HEK293T (cell line): ENCODE measurements around the gene KCNMA1.

Experiments
- ARNT ChIP-seq: fragments of 450-650 bp; IDR thresholded peaks from 2 replicates; pipeline ENCODE4 v1.6.1; 2017; ENCODE audit warnings: mild to moderate bottlenecking
- BHLHE40 ChIP-seq: fragments of 450-650 bp; IDR thresholded peaks from 2 replicates; pipeline ENCODE4 v1.6.1; 2016; ENCODE audit warnings: mild to moderate bottlenecking, moderate library complexity, borderline replicate concordance
- ELF4 ChIP-seq: fragments of 450-650 bp; IDR thresholded peaks from 2 replicates; pipeline ENCODE4 v1.6.1; 2017; ENCODE audit warnings: antibody characterized with exemption
- FOXA1 ChIP-seq: fragments of 450-650 bp; IDR thresholded peaks from 2 replicates; pipeline ENCODE4 v1.6.1; 2016; ENCODE audit warnings: mild to moderate bottlenecking
- FOXM1 ChIP-seq: fragments of 450-650 bp; IDR thresholded peaks from 2 replicates; pipeline ENCODE4 v1.6.1; 2017; ENCODE audit warnings: mild to moderate bottlenecking, borderline replicate concordance
- HDGF ChIP-seq: fragments of 450-650 bp; IDR thresholded peaks from 2 replicates; pipeline ENCODE4 v1.6.1; 2017; ENCODE audit warnings: antibody characterized with exemption, borderline replicate concordance
- L3MBTL2 ChIP-seq: fragments of 450-650 bp; conservative IDR thresholded peaks from 2 replicates; pipeline ENCODE4 v1.6.1; 2016; ENCODE audit warnings: mild to moderate bottlenecking
- LEF1 ChIP-seq: fragments of 450-650 bp; IDR thresholded peaks from 2 replicates; pipeline ENCODE4 v1.6.1; 2017; ENCODE audit warnings: mild to moderate bottlenecking, borderline replicate concordance
- NFRKB ChIP-seq: fragments of 450-650 bp; IDR thresholded peaks from 2 replicates; pipeline ENCODE4 v1.6.1; 2016; ENCODE audit warnings: mild to moderate bottlenecking, moderate library complexity
- PKNOX1 ChIP-seq: fragments of 450-650 bp; IDR thresholded peaks from 2 replicates; pipeline ENCODE4 v1.6.1; 2016
- SP1 ChIP-seq: fragments of 450-650 bp; IDR thresholded peaks from 2 replicates; pipeline ENCODE4 v1.6.1; 2017
- SUZ12 ChIP-seq: fragments of 450-650 bp; IDR thresholded peaks from 2 replicates; pipeline ENCODE4 v1.6.1; 2016; ENCODE audit warnings: mild to moderate bottlenecking
- TARDBP ChIP-seq: fragments of 450-650 bp; IDR thresholded peaks from 2 replicates; pipeline ENCODE4 v1.6.1; 2016

GRCh38 chr10:77580482-77580881, 57.1 kb downstream of the KCNMA1 start:
- no peak for TF ChIP-seq LEF1
- TF ChIP-seq BHLHE40: no peak
- no peak for TF ChIP-seq TARDBP
- TF ChIP-seq FOXA1: no peak
- no peak for TF ChIP-seq SP1
- TF ChIP-seq ARNT: no peak
- no peak for TF ChIP-seq ELF4
- no peak for TF ChIP-seq SUZ12
- TF ChIP-seq HDGF: no peak
- TF ChIP-seq PKNOX1: no peak
- TF ChIP-seq L3MBTL2: no peak
- TF ChIP-seq NFRKB: no peak
- TF ChIP-seq FOXM1: no peak
